WTC11 (cell line): Measurements from ENCODE around the gene NR3C1. TPM values are rescaled to one million over a fixed set of nuclear protein-coding genes. Genes with fewer than 3 reads are reported as not detected.

Source experiments
- ATAC-seq: fragments of 200-7000 bp; cut with Tn5 transposase; 2 replicates; pipeline ENCODE4 v1.10.0; 2021; ENCODE audit warnings: mild to moderate bottlenecking, moderate library complexity
- CTCF ChIA-PET: fragments of 300-600 bp; sonication (Branson Sonifier 250); formaldehyde crosslinking; loops from one replicate; lab custom pipeline; 2021; ENCODE audit warnings: antibody characterized with exemption; lab: Charles Lee
- POLR2A ChIA-PET: fragments of 350-600 bp; sonication (Branson Sonifier 250); formaldehyde crosslinking; loops from one replicate; lab custom pipeline; 2021; ENCODE audit warnings: antibody characterized with exemption; lab: Charles Lee
- DNase-seq: peaks from one replicate; pipeline ENCODE4 v3.0.0; 2021; ENCODE audit warnings: low spot score
- H3K27ac Mint-ChIP-seq: 2 replicates; pipeline ENCODE4 v1.8.0; 2021; ENCODE audit warnings: mixed read lengths
- H3K27me3 Mint-ChIP-seq: 2 replicates; pipeline ENCODE4 v1.8.0; 2021; ENCODE audit warnings: low read depth, mild to moderate bottlenecking, moderate library complexity, mixed read lengths
- H3K36me3 Mint-ChIP-seq: 2 replicates; pipeline ENCODE4 v1.8.0; 2021; ENCODE audit warnings: mixed read lengths
- H3K4me1 Mint-ChIP-seq: 2 replicates; pipeline ENCODE4 v1.8.0; 2022; ENCODE audit warnings: mixed read lengths
- H3K4me3 Mint-ChIP-seq: 2 replicates; pipeline ENCODE4 v1.8.0; 2021; ENCODE audit warnings: mild to moderate bottlenecking, moderate library complexity, mixed read lengths
- H3K9me3 Mint-ChIP-seq: 2 replicates; pipeline ENCODE4 v1.8.0; 2021; ENCODE audit warnings: mixed read lengths
- ARID4B ChIP-seq: sonication (generic); formaldehyde crosslinking; IDR thresholded peaks from 2 replicates; pipeline ENCODE4 v1.8.0; 2023; ENCODE audit warnings: missing genetic modification reagents, mild to moderate bottlenecking, borderline replicate concordance
- CREM ChIP-seq: sonication (generic); formaldehyde crosslinking; IDR thresholded peaks from 2 replicates; pipeline ENCODE4 v1.8.1; 2022; ENCODE audit warnings: mild to moderate bottlenecking, missing genetic modification reagents, moderate library complexity
- E2F5 ChIP-seq: sonication (generic); formaldehyde crosslinking; IDR thresholded peaks from 2 replicates; pipeline ENCODE4 v1.8.1; 2022; ENCODE audit warnings: mild to moderate bottlenecking, moderate library complexity, missing genetic modification reagents
- FOXK1 ChIP-seq: sonication (generic); formaldehyde crosslinking; IDR thresholded peaks from 2 replicates; pipeline ENCODE4 v1.8.0; 2022; ENCODE audit warnings: mild to moderate bottlenecking, moderate library complexity, missing genetic modification reagents
- GRHL2 ChIP-seq: fragments of 250-450 bp; sonication (Bioruptor Pico); IDR thresholded peaks from 2 replicates; pipeline ENCODE4 v1.8.0; 2022; ENCODE audit warnings: mild to moderate bottlenecking, moderate library complexity; ENCODE audit not compliant: insufficient replicate concordance, severe bottlenecking
- IRF2 ChIP-seq: sonication (generic); formaldehyde crosslinking; IDR thresholded peaks from 2 replicates; pipeline ENCODE4 v1.8.0; 2022; ENCODE audit warnings: low read depth, missing genetic modification reagents, borderline replicate concordance
- NFE2L1 ChIP-seq: sonication (generic); formaldehyde crosslinking; IDR thresholded peaks from 2 replicates; pipeline ENCODE4 v1.8.1; 2023; ENCODE audit warnings: missing genetic modification reagents
- TCF7 ChIP-seq: sonication (generic); formaldehyde crosslinking; IDR thresholded peaks from 2 replicates; pipeline ENCODE4 v1.8.0; 2022; ENCODE audit warnings: mild to moderate bottlenecking, low read depth, missing genetic modification reagents, moderate library complexity
- TEAD4 ChIP-seq: sonication (generic); formaldehyde crosslinking; IDR thresholded peaks from 2 replicates; pipeline ENCODE4 v1.8.0; 2022; ENCODE audit warnings: mild to moderate bottlenecking, missing genetic modification reagents
- USF1 ChIP-seq: sonication (generic); formaldehyde crosslinking; IDR thresholded peaks from 2 replicates; pipeline ENCODE4 v1.8.0; 2022; ENCODE audit warnings: mild to moderate bottlenecking, missing genetic modification reagents
- ZMAT4 ChIP-seq: fragments of 250-450 bp; sonication (Bioruptor Pico); IDR thresholded peaks from 2 replicates; pipeline ENCODE4 v1.9.0; 2021; ENCODE audit warnings: mild to moderate bottlenecking
- ZNF138 ChIP-seq: sonication (generic); formaldehyde crosslinking; conservative IDR thresholded peaks from 2 replicates; pipeline ENCODE4 v1.8.1; 2022; ENCODE audit warnings: mild to moderate bottlenecking, moderate library complexity, missing genetic modification reagents
- ZNF396 ChIP-seq: fragments of 250-450 bp; sonication (Bioruptor Pico); IDR thresholded peaks from 2 replicates; pipeline ENCODE4 v1.8.0; 2021; ENCODE audit warnings: mild to moderate bottlenecking, moderate library complexity, borderline replicate concordance
- ZNF425 ChIP-seq: fragments of 250-450 bp; sonication (Bioruptor Pico); conservative IDR thresholded peaks from 2 replicates; pipeline ENCODE4 v1.9.0; 2021; ENCODE audit warnings: mild to moderate bottlenecking
- ZNF532 ChIP-seq: fragments of 250-450 bp; sonication (Bioruptor Pico); IDR thresholded peaks from 2 replicates; pipeline ENCODE4 v1.9.0; 2021; ENCODE audit warnings: mild to moderate bottlenecking, borderline replicate concordance
- ZSCAN18 ChIP-seq: fragments of 250-450 bp; sonication (Bioruptor Pico); IDR thresholded peaks from 2 replicates; pipeline ENCODE4 v2.1.2; 2022; ENCODE audit warnings: mild to moderate bottlenecking, moderate library complexity
- total RNA-seq: library from RNA; stranded (reverse); gene quantifications from 3 replicates; pipeline ENCODE4 v1.2.3, GENCODE V29; 2021

NR3C1 gene
- total RNA-seq, 1 experiment from 2014 or later = 15.0 TPM

GRCh38 chr5:143290125-143290524, 113.4 kb downstream of the NR3C1 start:
- no peak for ATAC-seq
- ChIA-PET CTCF (no interaction called here), POLR2A (interaction anchor here (1.1 kb wide), 1 partner anchor 17 kb away, joined by 3 read pairs; no protein-coding TSS in a partner anchor)
- Mint-ChIP-seq H3K27me3 (no peaks in the 10 kb centered on the region), H3K27ac (no peak overlapping the region), H3K9me3 (no peaks in the 10 kb centered on the region), H3K4me1 (no peaks in the 10 kb centered on the region; the same call in 1 of the 2 replicates), H3K36me3 (no peaks in the 10 kb centered on the region), H3K4me3 (no peak overlapping the region)
- TF ChIP-seq ARID4B (CRISPR knock-in tag) (no peak), TEAD4 (no peak), IRF2 (CRISPR knock-in tag) (no peak), NFE2L1 (CRISPR knock-in tag) (no peak), E2F5 (CRISPR knock-in tag) (no peak), ZNF138 (no peak), ZNF532 (CRISPR knock-in tag) (no peak), TCF7 (CRISPR knock-in tag) (no peak), ZSCAN18 (CRISPR knock-in tag) (no peak), ZMAT4 (CRISPR knock-in tag) (no peak), CREM (no peak), ZNF396 (CRISPR knock-in tag) (no peak), GRHL2 (CRISPR knock-in tag) (no peak), FOXK1 (CRISPR knock-in tag) (no peak), USF1 (CRISPR knock-in tag) (no peak), ZNF425 (no peak)
- no peak for DNase-seq
